ENCODE results near the gene NEDD4L.

NEDD4L gene

DNA sequence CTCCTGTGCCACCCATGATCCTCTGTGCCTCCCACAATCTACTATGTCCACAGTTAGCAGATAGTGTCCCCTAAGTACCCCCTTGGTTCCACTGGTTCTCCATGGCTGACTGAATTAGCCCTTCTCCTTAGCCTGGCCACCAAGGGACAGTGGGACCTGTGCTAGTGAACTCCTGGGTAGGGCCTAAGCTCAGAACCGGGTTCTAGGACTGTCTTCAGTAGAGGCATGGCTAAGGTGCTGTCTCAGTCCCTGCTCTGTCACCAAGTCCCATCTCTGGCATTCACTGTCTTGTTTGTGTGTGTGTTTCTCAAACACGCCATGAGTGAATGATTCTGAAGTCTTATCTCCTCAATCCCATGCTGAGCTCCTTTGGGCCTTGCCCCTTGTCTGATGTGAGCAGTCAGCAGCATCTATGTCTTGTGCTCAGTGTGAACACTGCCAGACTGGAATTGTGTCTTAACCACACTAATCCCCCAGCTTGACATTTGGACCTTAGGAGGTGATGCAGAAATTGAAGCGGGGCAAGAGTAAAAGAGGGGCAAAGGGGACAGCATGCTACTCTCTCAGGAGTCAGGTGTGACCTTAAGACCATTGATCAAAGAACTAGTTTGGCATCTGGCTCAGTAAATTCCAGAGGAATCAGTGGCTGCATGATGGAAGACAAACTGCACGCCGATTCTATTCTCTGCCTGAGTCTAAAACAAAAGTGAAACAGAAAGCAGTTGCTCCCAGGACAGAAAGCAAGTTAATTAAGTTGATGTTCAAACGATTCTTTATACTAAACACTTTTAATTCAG lies 394.3 kb downstream of the NEDD4L start:
- no peak for TF ChIP-seq CTCF (IDR thresholded peaks at IDR 0.05; ENCODE audit: control insufficient read depth, insufficient read depth, low read depth, low read length, missing control alignments)
- no peak for DNase-seq (ENCODE audit: low read depth)
- H3K4me3 ChIP-seq (ENCODE audit: control insufficient read depth, low read depth, low read length): peak overlapping the region; percentile 14

DNA sequence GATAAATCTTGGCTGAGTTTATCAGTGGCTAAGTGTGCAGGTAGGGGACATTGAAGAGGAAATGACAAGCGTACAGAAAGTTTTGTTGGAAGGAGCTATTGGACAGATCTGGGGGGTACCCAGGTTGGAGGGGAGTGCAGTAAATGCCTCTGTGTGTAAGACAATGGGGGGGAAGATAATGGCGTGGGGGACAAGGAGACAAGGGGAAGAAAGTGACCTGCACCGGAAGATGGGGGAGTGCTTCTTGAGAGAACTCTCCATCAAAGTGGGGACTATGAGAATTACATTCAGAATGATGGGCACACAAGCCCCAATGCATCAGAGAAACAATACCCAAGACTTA lies 394.9 kb downstream of the NEDD4L start:
- no peak for DNase-seq (ENCODE audit: low read depth)
- peak overlapping the region; percentile 14 for H3K4me3 ChIP-seq (ENCODE audit: control insufficient read depth, low read depth, low read length)
- no peak for TF ChIP-seq CTCF (IDR thresholded peaks at IDR 0.05; ENCODE audit: control insufficient read depth, insufficient read depth, low read depth, low read length, missing control alignments)

DNA sequence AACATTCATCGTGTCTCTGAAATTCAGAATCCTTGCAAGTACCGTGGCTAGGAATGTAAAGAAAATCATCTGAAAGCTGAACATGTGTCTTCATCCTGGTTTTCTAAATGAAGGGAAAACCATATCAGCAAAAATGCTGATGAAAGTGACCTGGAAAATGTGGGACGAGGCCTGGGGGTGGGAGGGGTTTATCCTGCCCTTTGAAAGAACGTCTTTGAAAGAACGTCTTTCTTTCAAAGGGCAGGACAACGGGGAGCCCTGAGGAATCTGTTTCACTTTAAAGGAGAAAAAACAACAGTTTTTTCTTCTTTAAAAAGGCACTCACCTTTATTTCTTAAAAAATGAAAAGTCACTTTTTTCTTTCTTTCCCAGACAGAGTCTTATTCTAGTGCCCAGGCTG lies 399.6 kb downstream of the NEDD4L start:
- H3K4me3 ChIP-seq (ENCODE audit: control insufficient read depth, low read depth, low read length): no peak overlapping the region
- TF ChIP-seq CTCF (IDR thresholded peaks at IDR 0.05; ENCODE audit: control insufficient read depth, insufficient read depth, low read depth, low read length, missing control alignments): no peak
- no peak for DNase-seq (ENCODE audit: low read depth)

DNA sequence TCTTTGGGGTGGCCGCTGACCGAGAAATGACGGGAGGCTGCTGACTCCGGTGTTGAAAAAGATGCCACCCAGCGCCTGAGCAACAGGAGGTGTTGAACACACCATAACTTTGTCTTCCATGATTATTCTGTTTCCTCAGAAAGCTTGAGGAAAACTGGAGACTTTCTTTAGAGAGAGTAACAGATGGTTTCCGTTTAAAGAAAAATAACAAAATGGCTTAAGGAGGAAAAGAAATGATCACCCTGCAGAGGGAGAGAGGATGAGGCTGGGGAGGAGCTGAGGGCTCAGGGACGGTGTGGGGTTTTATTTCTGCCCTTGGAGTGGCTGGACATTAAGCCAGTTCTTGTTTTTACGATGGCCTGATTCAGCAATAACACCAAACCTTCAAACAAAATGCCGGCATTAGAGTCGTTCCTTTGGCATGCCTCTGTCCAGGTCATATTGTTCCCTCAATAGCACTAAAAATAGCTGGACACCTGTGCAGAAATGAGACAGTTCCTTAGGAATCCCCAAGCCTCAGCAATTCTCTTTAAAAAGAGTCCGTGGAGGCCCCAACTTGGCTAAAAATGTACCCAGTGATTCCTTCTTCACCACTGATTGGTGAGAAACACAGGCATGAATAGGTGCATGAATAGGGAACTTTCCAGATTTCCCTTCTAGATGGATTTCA lies 402.5 kb downstream of the NEDD4L start:
- no peak overlapping the region for H3K4me3 ChIP-seq (ENCODE audit: control insufficient read depth, low read depth, low read length)
- TF ChIP-seq CTCF (IDR thresholded peaks at IDR 0.05; ENCODE audit: control insufficient read depth, insufficient read depth, low read depth, low read length, missing control alignments): no peak
- DNase-seq (ENCODE audit: low read depth): no peak

DNA sequence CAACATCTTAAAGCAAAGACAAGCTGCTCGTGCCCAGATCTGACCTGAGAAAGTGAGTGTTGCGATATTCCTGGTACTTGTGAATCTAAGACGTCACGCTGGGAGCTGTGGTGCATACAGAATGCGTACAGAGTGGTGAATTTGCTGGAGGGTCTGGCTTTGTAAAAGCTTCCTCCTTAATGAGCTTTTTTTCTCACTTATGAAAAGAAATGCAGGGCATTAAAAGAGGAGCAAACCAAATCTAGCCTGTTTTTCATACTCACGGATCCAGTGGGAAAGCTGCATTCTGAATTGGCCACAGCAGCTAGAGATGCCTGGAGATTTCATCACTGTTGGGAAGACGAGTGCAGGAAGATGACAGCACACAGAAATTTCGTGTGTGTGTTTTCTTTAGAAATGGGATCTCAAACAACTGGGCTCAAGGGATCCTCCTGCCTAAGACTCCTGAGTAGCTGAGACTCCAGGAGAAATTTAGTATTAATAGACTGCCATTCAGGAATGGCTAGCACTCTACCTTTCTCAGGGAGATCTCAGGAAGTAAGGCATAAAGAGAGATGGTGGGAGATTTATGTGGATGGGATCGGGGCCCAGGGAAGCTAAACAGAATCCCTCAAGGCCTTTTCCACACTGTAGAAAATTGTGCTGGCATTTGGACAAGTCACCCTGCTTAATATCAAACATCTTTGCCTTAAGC lies 403.5 kb downstream of the NEDD4L start:
- H3K4me3 ChIP-seq (ENCODE audit: control insufficient read depth, low read depth, low read length): no peak overlapping the region
- no peak for DNase-seq (ENCODE audit: low read depth)
- TF ChIP-seq CTCF (IDR thresholded peaks at IDR 0.05; ENCODE audit: control insufficient read depth, insufficient read depth, low read depth, low read length, missing control alignments): no peak

DNA sequence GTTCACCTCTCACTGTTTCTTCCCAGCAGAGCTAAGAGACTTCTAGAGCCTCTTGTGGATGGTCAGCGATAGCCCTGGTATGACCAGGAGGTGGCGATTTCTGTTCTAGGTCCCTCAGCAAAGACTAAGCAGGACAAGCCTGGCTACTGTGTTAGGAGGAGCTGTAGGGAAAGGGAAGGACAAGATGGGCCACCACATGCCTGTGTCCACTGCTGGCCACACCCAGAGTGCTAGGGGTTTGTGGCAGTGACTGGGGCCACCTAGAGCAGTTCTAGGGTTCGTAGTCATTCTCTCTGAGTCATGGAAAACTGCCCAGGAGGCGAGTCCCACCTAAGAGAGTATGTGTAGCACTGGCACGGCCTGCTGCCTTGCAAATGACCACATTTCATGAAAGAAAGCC lies 405.4 kb downstream of the NEDD4L start:
- no peak overlapping the region for H3K4me3 ChIP-seq (ENCODE audit: control insufficient read depth, low read depth, low read length)
- no peak for TF ChIP-seq CTCF (IDR thresholded peaks at IDR 0.05; ENCODE audit: control insufficient read depth, insufficient read depth, low read depth, low read length, missing control alignments)
- DNase-seq (ENCODE audit: low read depth): no peak

Measured in AG09309 (cell line).